ENCODE results near the gene CEP68. TPM values are rescaled to one million over a fixed set of nuclear protein-coding genes. Genes with fewer than 3 reads are reported as not detected.

Gene CEP68
- polyA plus RNA-seq, 1 donor from 2014 or later = 34.7 TPM

- TF ChIP-seq POLR2AphosphoS5 (IDR thresholded peaks at IDR 0.05) (no peak), EP300 (conservative IDR thresholded peaks at IDR 0.05; ENCODE audit: poor library complexity, severe bottlenecking) (no peak), TAF1 (IDR thresholded peaks at IDR 0.05; ENCODE audit: low read depth) (no peak)
- no peaks in the 10 kb centered on the region for H3K27me3 ChIP-seq (ENCODE audit: insufficient read depth, low read depth, low read length)
- H3K9ac ChIP-seq (ENCODE audit: low read length) = no peak overlapping the region
- H3K36me3 ChIP-seq (ENCODE audit: insufficient read depth, low read length) = no peaks in the 10 kb centered on the region
- peaks cover 89% of the 10 kb centered on the region for H3K79me2 ChIP-seq (replicated peaks; ENCODE audit: insufficient read depth, low read length)
- H3K27ac ChIP-seq (ENCODE audit: low read length) = no peak overlapping the region
- no peaks in the 10 kb centered on the region for H3F3A ChIP-seq (ENCODE audit: insufficient read depth, low read length, poor library complexity, severe bottlenecking)
- H3K9me2 ChIP-seq (ENCODE audit: insufficient read depth, low read length) = no peaks in the 10 kb centered on the region
- no peak overlapping the region for H3K4me3 ChIP-seq (ENCODE audit: low read length)
- no peaks in the 10 kb centered on the region for H3K9me3 ChIP-seq (ENCODE audit: low read length)
- no peak overlapping the region for H2AFZ ChIP-seq (ENCODE audit: low read depth, low read length)
- H3K4me2 ChIP-seq (ENCODE audit: low read length) = no peak overlapping the region
- peaks cover 17% of the 10 kb centered on the region for H4K20me1 ChIP-seq (ENCODE audit: insufficient read depth)
These were observed 60.4 kb downstream of the CEP68 start for GRCh38 chr2:65116645-65117044.

- H3K27me3 ChIP-seq (ENCODE audit: insufficient read depth, low read depth, low read length) = no peaks in the 10 kb centered on the region
- no peak overlapping the region for H3K27ac ChIP-seq (ENCODE audit: low read length)
- H3K9me3 ChIP-seq (ENCODE audit: low read length) = no peaks in the 10 kb centered on the region
- H3K79me2 ChIP-seq (replicated peaks; ENCODE audit: insufficient read depth, low read length) = peaks cover 96% of the 10 kb centered on the region
- no peak overlapping the region for H3K9ac ChIP-seq (ENCODE audit: low read length)
- TF ChIP-seq REST (IDR thresholded peaks at IDR 0.05; ENCODE audit: borderline replicate concordance) (no peak), MXI1 (conservative IDR thresholded peaks at IDR 0.05; ENCODE audit: poor library complexity, severe bottlenecking) (no peak), CTCF (IDR thresholded peaks at IDR 0.05; ENCODE audit: poor library complexity, severe bottlenecking) (no peak), POLR2AphosphoS5 (IDR thresholded peaks at IDR 0.05) (no peak), EZH2 (IDR thresholded peaks at IDR 0.05; ENCODE audit: borderline replicate concordance, insufficient read depth, low read length, poor library complexity, severe bottlenecking) (no peak), TAF1 (IDR thresholded peaks at IDR 0.05; ENCODE audit: low read depth) (no peak), SMC3 (conservative IDR thresholded peaks at IDR 0.05; ENCODE audit: poor library complexity) (no peak), RAD21 (conservative IDR thresholded peaks at IDR 0.05) (no peak), EP300 (conservative IDR thresholded peaks at IDR 0.05; ENCODE audit: poor library complexity, severe bottlenecking) (no peak)
- H3K4me3 ChIP-seq (ENCODE audit: low read length) = no peak overlapping the region
- H3K9me2 ChIP-seq (ENCODE audit: insufficient read depth, low read length) = no peaks in the 10 kb centered on the region
- H3K4me2 ChIP-seq (ENCODE audit: low read length) = no peak overlapping the region
- peaks cover 16% of the 10 kb centered on the region for H4K20me1 ChIP-seq (ENCODE audit: insufficient read depth)
- no peaks in the 10 kb centered on the region for H3F3A ChIP-seq (ENCODE audit: insufficient read depth, low read length, poor library complexity, severe bottlenecking)
- no peak overlapping the region for H2AFZ ChIP-seq (ENCODE audit: low read depth, low read length)
- no peaks in the 10 kb centered on the region for H3K36me3 ChIP-seq (ENCODE audit: insufficient read depth, low read length)
These were observed 64.9 kb downstream of the CEP68 start for GRCh38 chr2:65120990-65121693.

Measured in neural cell (in vitro differentiated cells).